Fibroblast of pulmonary artery (primary cell): Measurements from ENCODE around the gene MRPL49.
"Not testable (repeated sequence)": the region's sequence is repeated elsewhere in the genome, so short reads cannot be mapped to it uniquely, and the experiment has no call there.

Experiments used
- DNase-seq: peaks from one replicate; pipeline ENCODE4 v3.0.0-alpha.2; 2010; ENCODE audit warnings: low read depth
- H3K4me3 ChIP-seq: replicated peaks from 2 replicates; pipeline ENCODE4 v1.5.1; 2011; ENCODE audit warnings: low read depth, mild to moderate bottlenecking, control low read depth, low read length, moderate library complexity
- CTCF ChIP-seq: IDR thresholded peaks from 2 replicates; pipeline ENCODE4 v1.5.1; 2011; ENCODE audit warnings: mild to moderate bottlenecking, control low read depth, low read length, inconsistent platforms; ENCODE audit errors: missing control alignments

MRPL49 gene

DNA sequence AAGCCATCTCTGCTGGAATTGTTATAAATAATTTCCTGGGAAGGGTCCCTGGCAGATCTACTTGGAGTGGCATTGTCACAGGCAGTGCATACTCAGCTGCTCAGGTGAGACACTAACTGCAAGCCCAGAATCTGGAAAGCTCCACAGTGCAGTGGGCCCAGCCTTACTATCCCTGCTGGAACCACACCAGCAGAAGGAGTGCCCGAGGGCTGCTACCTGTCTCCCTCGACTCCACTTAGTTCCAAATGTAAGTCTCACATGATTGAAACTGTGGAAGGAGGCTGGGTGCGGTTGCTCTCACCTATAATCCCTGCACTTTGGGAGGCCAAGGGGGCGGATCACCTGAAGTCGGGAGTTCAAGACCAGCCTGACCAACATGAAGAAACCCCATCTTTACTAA is 26.5 kb downstream of the MRPL49 start:
- TF ChIP-seq CTCF: no peak
- no peak overlapping the region for H3K4me3 ChIP-seq
- DNase-seq: no peak

DNA sequence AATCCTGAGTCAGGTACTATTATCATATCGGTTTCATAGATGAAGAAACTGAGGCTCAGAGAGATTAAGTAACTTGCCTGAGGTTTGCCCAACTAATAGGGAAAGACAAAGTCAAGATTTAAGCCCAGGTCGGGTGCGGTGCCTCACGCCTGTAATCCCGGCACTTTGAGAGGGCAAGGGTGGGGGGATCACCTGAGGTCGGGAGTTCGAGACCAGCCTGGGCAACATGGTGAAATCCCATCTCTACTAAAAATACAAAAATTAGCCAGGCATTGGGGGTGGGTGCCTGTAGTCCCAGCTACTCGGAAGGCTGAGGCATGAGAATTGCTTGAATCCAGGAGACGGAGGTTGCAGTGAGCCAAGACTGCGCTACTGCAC is 28.0 kb downstream of the MRPL49 start:
- not testable (repeated sequence) for H3K4me3 ChIP-seq, DNase-seq

DNA sequence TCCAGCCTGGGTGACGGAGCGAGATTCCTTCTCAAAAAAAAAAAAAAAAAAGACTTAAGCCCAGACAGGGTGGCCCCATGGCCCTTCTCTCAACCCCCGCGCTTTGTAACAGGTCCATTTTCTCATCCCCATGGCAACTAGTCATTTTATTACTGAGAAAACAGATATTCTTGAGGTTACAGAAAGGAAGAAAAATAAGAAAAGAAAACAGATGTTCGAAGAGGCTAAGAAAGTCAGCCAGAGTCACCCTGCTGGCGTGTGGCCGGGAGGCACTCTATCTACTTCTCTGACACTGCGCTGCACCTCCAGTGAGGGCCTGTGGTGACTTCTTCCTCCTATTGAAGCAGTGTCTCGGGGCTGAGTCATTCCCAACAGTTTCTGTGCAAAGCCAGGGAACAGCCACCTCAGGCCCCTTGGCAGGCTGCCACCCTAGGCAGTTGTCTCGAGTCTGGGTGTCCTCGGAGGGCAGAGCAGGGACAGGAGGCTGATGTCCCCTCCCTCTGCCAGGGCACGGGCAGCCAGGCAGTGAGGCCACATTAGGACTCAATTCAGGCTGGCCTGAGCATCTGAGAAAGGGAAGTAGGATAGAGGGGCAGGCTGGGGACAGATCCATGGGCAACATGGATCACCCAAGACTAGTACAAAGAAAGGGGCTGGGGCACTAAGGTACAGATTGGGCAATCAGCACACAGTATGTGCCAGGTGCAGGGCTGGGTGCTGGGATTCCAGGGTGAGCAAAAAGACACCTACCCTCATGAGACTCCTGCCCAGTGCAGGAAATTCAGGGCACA is 28.6 kb downstream of the MRPL49 start:
- no peak overlapping the region for H3K4me3 ChIP-seq
- no peak for TF ChIP-seq CTCF
- peak; percentile 71 for DNase-seq

DNA sequence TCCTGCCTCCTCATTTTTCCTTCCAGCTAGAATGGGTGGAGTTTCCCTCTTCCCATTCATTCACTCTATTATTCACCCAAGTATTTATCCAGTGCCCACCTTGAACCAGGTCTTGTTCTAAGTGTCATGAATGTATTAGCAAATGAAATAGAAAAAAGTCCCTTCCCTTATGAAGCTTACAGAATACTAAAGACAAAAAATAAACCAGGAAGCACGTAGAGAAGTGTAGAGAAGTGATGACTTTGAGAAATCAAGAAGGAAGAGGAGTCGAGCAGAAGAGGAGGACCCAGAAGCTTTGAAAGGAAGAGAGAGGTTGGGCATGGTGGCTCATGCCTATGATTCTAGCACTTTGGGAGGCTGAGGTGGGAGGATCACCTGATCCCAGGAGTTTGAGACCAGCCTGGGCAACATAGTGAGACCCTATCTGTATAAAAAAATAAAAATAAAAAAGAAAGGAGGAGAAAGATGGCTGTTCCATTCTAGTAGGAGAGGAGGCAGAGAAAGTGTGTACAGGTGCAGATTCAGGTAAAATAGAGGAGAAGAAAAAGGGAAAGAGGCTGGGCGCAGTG is 29.3 kb downstream of the MRPL49 start:
- no peak for TF ChIP-seq CTCF
- DNase-seq: no peak
- no peak overlapping the region for H3K4me3 ChIP-seq

DNA sequence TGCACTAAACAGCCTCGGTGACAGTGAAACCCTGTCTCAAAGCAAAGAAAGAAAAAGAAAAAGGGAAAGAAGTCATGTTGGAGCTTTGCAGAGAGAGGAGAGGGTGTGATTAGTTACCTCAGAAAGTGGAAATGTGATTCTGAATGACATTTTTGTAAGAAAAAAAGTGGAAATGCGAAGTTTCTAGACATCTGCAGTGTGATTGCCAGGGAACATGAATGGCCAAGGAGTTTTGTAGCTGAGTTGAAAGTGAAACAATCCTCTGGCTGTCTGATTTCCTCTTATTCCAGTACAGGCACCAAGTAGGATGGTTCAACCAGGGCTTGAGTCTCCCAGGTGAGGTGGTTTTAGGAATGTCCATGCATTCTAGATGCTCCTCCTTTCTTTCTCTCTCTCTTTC is 30.0 kb downstream of the MRPL49 start:
- TF ChIP-seq CTCF: no peak

DNA sequence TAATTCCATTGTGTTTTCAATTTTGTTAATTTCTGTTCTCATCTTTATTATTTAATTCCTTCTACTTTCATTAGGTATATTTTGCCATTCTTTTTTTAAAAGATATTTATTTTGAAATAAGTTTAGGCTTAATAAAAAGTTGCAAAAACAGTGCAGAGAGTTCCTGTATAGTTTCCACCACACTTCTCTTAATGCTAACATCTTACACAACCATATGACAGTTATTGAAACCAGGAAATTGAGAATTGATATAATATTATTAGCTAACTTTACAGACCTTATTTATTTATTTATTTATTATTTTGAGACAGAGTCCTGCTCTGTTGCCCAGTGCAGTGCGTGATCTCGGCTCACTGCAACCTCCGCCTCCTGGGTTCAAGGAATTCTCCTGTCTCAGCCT is 34.1 kb downstream of the MRPL49 start:
- H3K4me3 ChIP-seq: no peak overlapping the region
- TF ChIP-seq CTCF: no peak
- DNase-seq: no peak

More for the DNA sequence above, 30.0 kb downstream of the MRPL49 start:
- no peak for DNase-seq
- no peak overlapping the region for H3K4me3 ChIP-seq

GRCh38 chr11:65156926-65157325 is 34.8 kb downstream of the MRPL49 start:
- no peak for TF ChIP-seq CTCF
- DNase-seq: no peak
- no peak overlapping the region for H3K4me3 ChIP-seq
